Activated CD8-positive, alpha-beta T cell treated with anti-CD3 and anti-CD28 coated beads for 36 hours (primary cell): ENCODE data around the gene GLB1L2. TPM values are rescaled to one million over a fixed set of nuclear protein-coding genes. Genes with fewer than 3 reads are reported as not detected.

Experiments used
- ATAC-seq: fragments of 200-7000 bp; cut with Tn5 transposase; one replicate; pipeline ENCODE4 v1.10.0; 2021; ENCODE audit warnings: mild to moderate bottlenecking, moderate library complexity
- CTCF ChIA-PET: fragments of 350-600 bp; sonication (Branson Sonifier 250); formaldehyde crosslinking; loops from one replicate; lab custom pipeline; 2021; ENCODE audit warnings: antibody characterized with exemption; lab: Charles Lee
- POLR2A ChIA-PET: fragments of 350-600 bp; sonication (Branson Sonifier 250); formaldehyde crosslinking; loops from one replicate; lab custom pipeline; 2021; ENCODE audit warnings: antibody characterized with exemption; lab: Charles Lee
- DNase-seq: peaks from one replicate; pipeline ENCODE4 v3.0.0-alpha.2; 2020
- H3K27ac Mint-ChIP-seq: one replicate; pipeline ENCODE4 v1.8.0; 2021; ENCODE audit warnings: mild to moderate bottlenecking, mixed read lengths
- H3K27me3 Mint-ChIP-seq: one replicate; pipeline ENCODE4 v1.8.0; 2021; ENCODE audit warnings: mixed read lengths
- H3K36me3 Mint-ChIP-seq: one replicate; pipeline ENCODE4 v1.8.0; 2021; ENCODE audit warnings: low read depth, mixed read lengths
- H3K4me1 Mint-ChIP-seq: one replicate; pipeline ENCODE4 v1.8.0; 2021; ENCODE audit warnings: low read depth, mixed read lengths
- H3K4me3 Mint-ChIP-seq: one replicate; pipeline ENCODE4 v1.8.0; 2021; ENCODE audit warnings: mild to moderate bottlenecking, moderate library complexity, mixed read lengths
- H3K9me3 Mint-ChIP-seq: one replicate; pipeline ENCODE4 v1.8.0; 2021; ENCODE audit warnings: mixed read lengths
- CTCF ChIP-seq: fragments of 200-600 bp; IDR thresholded peaks from one replicate; pipeline ENCODE4 v1.8.0; 2022; ENCODE audit warnings: antibody characterized with exemption, mild to moderate bottlenecking
- intact Hi-C: fragments of 100-400 bp; cut with micrococcal nuclease; formaldehyde crosslinking; loops from one replicate; pipeline ENCODE4 v1.10.0; 2022
- total RNA-seq, 2 experiments: library from RNA; stranded (reverse); gene quantifications; one replicate each; pipeline ENCODE4 v1.2.3, GENCODE V29; 2021

The GLB1L2 gene
- total RNA-seq, 2 experiments from 2014 or later = 4.7 to 6.0 TPM

GRCh38 chr11:134291196-134291595 lies 40.6 kb upstream of the GLB1L2 start:
- no peak for TF ChIP-seq CTCF
- H3K36me3 Mint-ChIP-seq = peaks cover 3% of the 10 kb centered on the region
- no peak for ATAC-seq
- H3K9me3 Mint-ChIP-seq = no peaks in the 10 kb centered on the region
- H3K4me3 Mint-ChIP-seq = no peak overlapping the region
- H3K27me3 Mint-ChIP-seq = no peaks in the 10 kb centered on the region
- H3K27ac Mint-ChIP-seq = no peak overlapping the region
- ChIA-PET POLR2A (no interaction called here), CTCF (interaction anchor here (1.7 kb wide), 1 partner anchor 29 kb away, joined by 5 read pairs; no protein-coding TSS in a partner anchor)
- intact Hi-C loops = no loop called here
- DNase-seq = no peak
- H3K4me1 Mint-ChIP-seq = no peaks in the 10 kb centered on the region

- DNase-seq (no peak), ATAC-seq (no peak)
- Mint-ChIP-seq H3K27me3 (no peaks in the 10 kb centered on the region), H3K4me3 (no peak overlapping the region), H3K27ac (no peak overlapping the region), H3K36me3 (peaks cover 2% of the 10 kb centered on the region), H3K9me3 (no peaks in the 10 kb centered on the region), H3K4me1 (no peaks in the 10 kb centered on the region)
- no peak for TF ChIP-seq CTCF
- ChIA-PET POLR2A (interaction anchor here (0.9 kb wide), 1 partner anchor 16 kb away, joined by 4 read pairs; no protein-coding TSS in a partner anchor), CTCF (no interaction called here)
- intact Hi-C loops = no loop called here
Measured at GRCh38 chr11:134292661-134293060, 39.1 kb upstream of the GLB1L2 start.

- ChIA-PET POLR2A (no interaction called here), CTCF (no interaction called here)
- Mint-ChIP-seq H3K27me3 (no peaks in the 10 kb centered on the region), H3K36me3 (peaks cover 2% of the 10 kb centered on the region), H3K9me3 (no peaks in the 10 kb centered on the region), H3K4me3 (no peak overlapping the region), H3K4me1 (no peaks in the 10 kb centered on the region), H3K27ac (no peak overlapping the region)
- no peak for ATAC-seq
- no peak for DNase-seq
- intact Hi-C loops = no loop called here
- TF ChIP-seq CTCF = no peak
Measured at GRCh38 chr11:134293119-134294113, 38.4 kb upstream of the GLB1L2 start.

- POLR2A ChIA-PET = interaction anchor here (0.9 kb wide), 1 partner anchor 11 kb away, joined by 3 read pairs; no protein-coding TSS in a partner anchor
Measured at GRCh38 chr11:134294664-134295063, 37.1 kb upstream of the GLB1L2 start.

More at GRCh38 chr11:134294664-134295063, 37.1 kb upstream of the GLB1L2 start:
- ATAC-seq = no peak
- peaks cover 4% of the 10 kb centered on the region for H3K36me3 Mint-ChIP-seq
- H3K9me3 Mint-ChIP-seq = no peaks in the 10 kb centered on the region
- no peaks in the 10 kb centered on the region for H3K4me1 Mint-ChIP-seq
- intact Hi-C loops = no loop called here
- no peak overlapping the region for H3K27ac Mint-ChIP-seq
- no peak overlapping the region for H3K4me3 Mint-ChIP-seq
- H3K27me3 Mint-ChIP-seq = no peaks in the 10 kb centered on the region
- no peak for DNase-seq
- no peak for TF ChIP-seq CTCF
- CTCF ChIA-PET = no interaction called here
